ENCODE measurements around the gene CKAP4. TPM values are rescaled to one million over a fixed set of nuclear protein-coding genes. Genes with fewer than 3 reads are reported as not detected.

Gene CKAP4
- total and polyA plus RNA-seq, 2 experiments from 2014 or later, result 32.3 to 58.8 TPM

DNA sequence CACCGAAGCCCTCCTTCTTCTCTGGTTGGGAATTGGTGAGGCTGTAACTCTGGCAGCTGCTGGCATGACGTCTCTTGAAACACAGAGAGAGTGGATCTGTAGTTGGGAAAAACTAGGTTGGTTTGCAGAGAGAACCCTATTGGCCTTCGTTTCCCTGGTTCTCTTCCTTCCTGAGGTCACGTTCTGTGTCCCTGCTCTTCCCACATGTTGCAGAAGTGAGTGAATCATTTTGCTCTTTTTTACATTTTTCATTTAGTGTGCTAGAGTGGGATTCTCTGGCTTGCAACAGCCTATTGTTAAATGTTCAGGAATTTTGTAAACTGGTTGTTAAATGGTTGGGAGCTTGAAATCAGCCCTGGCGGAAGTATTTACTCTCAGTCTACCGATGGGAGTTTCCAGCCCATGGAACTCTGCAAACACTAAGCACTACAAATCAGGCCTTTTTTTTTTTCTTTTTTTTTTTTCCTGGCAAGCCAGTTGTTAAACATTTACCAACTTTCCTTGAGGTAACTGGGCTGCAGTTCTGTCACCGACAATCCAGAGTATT is 26.8 kb upstream of the CKAP4 start:
- DNase-seq (ENCODE audit: low spot score) (no peak), ATAC-seq (no peak)
- no peak overlapping the region for H3K4me3 ChIP-seq
- no peaks in the 10 kb centered on the region for H3K9me2 ChIP-seq (ENCODE audit: insufficient read depth)
- TF ChIP-seq ZNF114 (CRISPR knock-in tag; IDR thresholded peaks at IDR 0.05) (no peak), EZH2 (IDR thresholded peaks at IDR 0.05; ENCODE audit: low read depth, unreplicated experiment) (no peak), STAT1 (IDR thresholded peaks at IDR 0.05; ENCODE audit: unreplicated experiment) (no peak), CTCF (conservative IDR thresholded peaks at IDR 0.05; ENCODE audit: low read depth in 2 of 2) (no peak), ZNF462 (CRISPR knock-in tag; IDR thresholded peaks at IDR 0.05) (no peak), CREB1 (CRISPR knock-in tag; IDR thresholded peaks at IDR 0.05; ENCODE audit: low read depth) (no peak), EZH2phosphoT487 (IDR thresholded peaks at IDR 0.05; ENCODE audit: unreplicated experiment) (no peak), POLR2AphosphoS5 (IDR thresholded peaks at IDR 0.05; ENCODE audit: low read depth) (no peak), JUNB (IDR thresholded peaks at IDR 0.05; ENCODE audit: unreplicated experiment) (no peak), NANOG (IDR thresholded peaks at IDR 0.05; ENCODE audit: borderline replicate concordance) (no peak), ZNF331 (CRISPR knock-in tag; IDR thresholded peaks at IDR 0.05; ENCODE audit: low read depth) (no peak)
- TF ChIP-seq, protein P1, sequence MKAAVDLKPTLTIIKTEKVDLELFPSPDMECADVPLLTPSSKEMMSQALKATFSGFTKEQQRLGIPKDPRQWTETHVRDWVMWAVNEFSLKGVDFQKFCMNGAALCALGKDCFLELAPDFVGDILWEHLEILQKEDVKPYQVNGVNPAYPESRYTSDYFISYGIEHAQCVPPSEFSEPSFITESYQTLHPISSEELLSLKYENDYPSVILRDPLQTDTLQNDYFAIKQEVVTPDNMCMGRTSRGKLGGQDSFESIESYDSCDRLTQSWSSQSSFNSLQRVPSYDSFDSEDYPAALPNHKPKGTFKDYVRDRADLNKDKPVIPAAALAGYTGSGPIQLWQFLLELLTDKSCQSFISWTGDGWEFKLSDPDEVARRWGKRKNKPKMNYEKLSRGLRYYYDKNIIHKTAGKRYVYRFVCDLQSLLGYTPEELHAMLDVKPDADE (IDR thresholded peaks at IDR 0.05), result no peak
- TF ChIP-seq, protein P2, sequence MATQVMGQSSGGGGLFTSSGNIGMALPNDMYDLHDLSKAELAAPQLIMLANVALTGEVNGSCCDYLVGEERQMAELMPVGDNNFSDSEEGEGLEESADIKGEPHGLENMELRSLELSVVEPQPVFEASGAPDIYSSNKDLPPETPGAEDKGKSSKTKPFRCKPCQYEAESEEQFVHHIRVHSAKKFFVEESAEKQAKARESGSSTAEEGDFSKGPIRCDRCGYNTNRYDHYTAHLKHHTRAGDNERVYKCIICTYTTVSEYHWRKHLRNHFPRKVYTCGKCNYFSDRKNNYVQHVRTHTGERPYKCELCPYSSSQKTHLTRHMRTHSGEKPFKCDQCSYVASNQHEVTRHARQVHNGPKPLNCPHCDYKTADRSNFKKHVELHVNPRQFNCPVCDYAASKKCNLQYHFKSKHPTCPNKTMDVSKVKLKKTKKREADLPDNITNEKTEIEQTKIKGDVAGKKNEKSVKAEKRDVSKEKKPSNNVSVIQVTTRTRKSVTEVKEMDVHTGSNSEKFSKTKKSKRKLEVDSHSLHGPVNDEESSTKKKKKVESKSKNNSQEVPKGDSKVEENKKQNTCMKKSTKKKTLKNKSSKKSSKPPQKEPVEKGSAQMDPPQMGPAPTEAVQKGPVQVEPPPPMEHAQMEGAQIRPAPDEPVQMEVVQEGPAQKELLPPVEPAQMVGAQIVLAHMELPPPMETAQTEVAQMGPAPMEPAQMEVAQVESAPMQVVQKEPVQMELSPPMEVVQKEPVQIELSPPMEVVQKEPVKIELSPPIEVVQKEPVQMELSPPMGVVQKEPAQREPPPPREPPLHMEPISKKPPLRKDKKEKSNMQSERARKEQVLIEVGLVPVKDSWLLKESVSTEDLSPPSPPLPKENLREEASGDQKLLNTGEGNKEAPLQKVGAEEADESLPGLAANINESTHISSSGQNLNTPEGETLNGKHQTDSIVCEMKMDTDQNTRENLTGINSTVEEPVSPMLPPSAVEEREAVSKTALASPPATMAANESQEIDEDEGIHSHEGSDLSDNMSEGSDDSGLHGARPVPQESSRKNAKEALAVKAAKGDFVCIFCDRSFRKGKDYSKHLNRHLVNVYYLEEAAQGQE (IDR thresholded peaks at IDR 0.05; ENCODE audit: unreplicated experiment), result no peak
- H3K4me1 ChIP-seq (ENCODE audit: insufficient read depth), result no peaks in the 10 kb centered on the region
- no peaks in the 10 kb centered on the region for H3K79me2 ChIP-seq (replicated peaks; ENCODE audit: insufficient read depth)
- H3K36me3 ChIP-seq (ENCODE audit: insufficient read depth), result no peaks in the 10 kb centered on the region
- no peaks in the 10 kb centered on the region for H3K36me3 Mint-ChIP-seq (ENCODE audit: low read depth)
- no peak overlapping the region for H3K27ac Mint-ChIP-seq
- H4K20me1 ChIP-seq (replicated peaks; ENCODE audit: insufficient read depth), result no peaks in the 10 kb centered on the region
- no peaks in the 10 kb centered on the region for H3K27me3 ChIP-seq (ENCODE audit: insufficient read depth)
- H3K27me3 Mint-ChIP-seq (ENCODE audit: insufficient read depth, low read depth, poor library complexity), result no peaks in the 10 kb centered on the region
- H3K4me1 Mint-ChIP-seq, result peaks cover 2% of the 10 kb centered on the region; the same call in 1 of the 3 replicates
- no peaks in the 10 kb centered on the region for H3K9me3 Mint-ChIP-seq
- peak overlapping the region; percentile 91 for H2AFZ ChIP-seq
- H3K4me3 Mint-ChIP-seq, result no peak overlapping the region
- H3K27ac ChIP-seq (ENCODE audit: low read depth), result no peak overlapping the region
- H3K4me2 ChIP-seq, result no peak overlapping the region
- H3F3A ChIP-seq (replicated peaks; ENCODE audit: low read depth), result no peaks in the 10 kb centered on the region
